ENCODE data around the gene SUPT5H.

The SUPT5H gene

DNA sequence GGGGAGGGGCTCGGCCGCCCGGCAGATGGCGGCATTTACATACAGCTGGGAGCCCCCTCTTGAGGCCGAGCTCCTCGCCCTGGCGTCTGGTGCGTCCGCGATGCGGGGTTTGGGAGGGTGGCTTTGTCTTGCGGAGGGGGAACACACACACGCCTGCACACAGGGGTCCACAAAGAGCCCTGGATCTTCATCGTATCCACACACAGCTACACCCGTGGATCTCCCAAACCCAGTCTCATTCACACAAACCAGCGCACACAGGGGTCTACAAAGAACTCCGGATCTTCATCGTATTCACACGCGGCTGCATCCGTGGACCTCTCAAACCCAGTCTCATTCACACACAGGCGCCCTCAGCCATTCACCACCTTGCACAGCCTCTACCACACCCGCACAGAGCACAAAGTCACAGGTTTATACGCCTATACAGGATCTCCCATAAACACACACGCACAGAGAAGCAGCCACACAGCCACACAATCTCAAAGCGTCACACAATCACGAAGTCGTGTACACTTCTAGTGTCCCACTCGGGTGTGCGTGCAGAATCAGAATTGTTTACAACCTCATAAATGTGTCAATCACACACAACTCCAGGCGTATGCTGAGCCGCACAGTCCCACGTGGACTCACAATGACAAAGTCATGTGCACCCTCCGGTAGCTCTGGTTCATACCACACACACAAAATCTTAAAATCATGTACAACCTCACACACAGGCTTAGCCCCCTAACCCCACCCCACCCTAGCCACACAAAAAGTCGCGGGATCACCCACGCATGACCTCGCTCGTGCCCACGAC lies 52.8 kb downstream of the SUPT5H start:
- DNase-seq (ENCODE audit: low spot score): no peak

DNA sequence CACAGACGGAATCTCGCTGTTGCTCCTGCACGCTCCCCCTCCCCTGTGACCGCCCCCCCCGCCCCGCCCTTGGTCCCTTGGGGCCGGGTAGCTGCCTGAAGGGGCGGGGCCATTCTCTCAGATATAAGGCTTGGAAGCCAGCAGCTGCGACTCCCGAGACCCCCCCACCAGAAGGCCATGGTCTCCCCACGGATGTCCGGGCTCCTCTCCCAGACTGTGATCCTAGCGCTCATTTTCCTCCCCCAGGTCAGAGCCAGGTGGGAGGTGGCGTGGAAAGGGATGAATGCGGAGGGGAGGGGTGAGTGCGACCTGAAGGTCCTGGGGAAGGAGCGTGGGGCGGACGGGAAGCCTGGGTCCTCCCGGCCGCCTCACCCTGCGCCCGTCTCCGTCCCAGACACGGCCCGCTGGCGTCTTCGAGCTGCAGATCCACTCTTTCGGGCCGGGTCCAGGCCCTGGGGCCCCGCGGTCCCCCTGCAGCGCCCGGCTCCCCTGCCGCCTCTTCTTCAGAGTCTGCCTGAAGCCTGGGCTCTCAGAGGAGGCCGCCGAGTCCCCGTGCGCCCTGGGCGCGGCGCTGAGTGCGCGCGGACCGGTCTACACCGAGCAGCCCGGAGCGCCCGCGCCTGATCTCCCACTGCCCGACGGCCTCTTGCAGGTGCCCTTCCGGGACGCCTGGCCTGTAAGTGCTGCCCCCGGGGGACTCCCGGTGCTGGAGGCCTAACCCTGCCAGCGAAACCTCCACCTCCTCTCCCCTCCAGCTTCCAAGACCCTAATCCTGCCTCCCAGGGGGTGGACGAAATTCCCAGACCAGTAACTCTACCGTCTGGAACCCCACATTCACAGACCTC lies 53.6 kb downstream of the SUPT5H start, which contains the start of gene DLL3:
TSS of gene DLL3 (plus strand) at position 150 of the 845 bp plus-strand sequence. CDS start at position 178, 28 bp downstream.
- DNase-seq (ENCODE audit: low spot score): no peak

GRCh38 chr19:39499932-39500331 lies 54.5 kb downstream of the SUPT5H start:
- DNase-seq (ENCODE audit: low spot score): no peak

GRCh38 chr19:39500543-39500942 lies 55.2 kb downstream of the SUPT5H start:
- DNase-seq (ENCODE audit: low spot score): no peak

DNA sequence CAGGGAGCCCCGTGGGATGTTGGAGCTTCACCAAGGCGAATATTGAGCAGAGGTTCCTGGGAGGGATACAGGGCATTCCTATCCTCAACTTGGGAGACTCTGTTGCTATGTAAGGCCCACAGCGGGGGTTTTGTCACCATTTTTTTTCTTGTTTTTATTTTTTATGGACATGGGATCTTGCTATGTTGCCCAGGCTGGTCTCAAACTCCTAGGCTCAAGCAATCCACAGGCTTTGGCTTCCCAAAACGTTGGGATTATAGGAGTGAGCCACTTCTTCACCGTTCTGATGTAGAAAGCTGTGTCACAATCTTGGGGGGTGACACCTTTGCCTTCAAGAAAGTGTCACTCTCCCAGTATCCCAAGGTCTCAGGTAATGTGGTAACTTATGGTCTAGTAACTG lies 56.0 kb downstream of the SUPT5H start:
- no peak for DNase-seq (ENCODE audit: low spot score)

DNA sequence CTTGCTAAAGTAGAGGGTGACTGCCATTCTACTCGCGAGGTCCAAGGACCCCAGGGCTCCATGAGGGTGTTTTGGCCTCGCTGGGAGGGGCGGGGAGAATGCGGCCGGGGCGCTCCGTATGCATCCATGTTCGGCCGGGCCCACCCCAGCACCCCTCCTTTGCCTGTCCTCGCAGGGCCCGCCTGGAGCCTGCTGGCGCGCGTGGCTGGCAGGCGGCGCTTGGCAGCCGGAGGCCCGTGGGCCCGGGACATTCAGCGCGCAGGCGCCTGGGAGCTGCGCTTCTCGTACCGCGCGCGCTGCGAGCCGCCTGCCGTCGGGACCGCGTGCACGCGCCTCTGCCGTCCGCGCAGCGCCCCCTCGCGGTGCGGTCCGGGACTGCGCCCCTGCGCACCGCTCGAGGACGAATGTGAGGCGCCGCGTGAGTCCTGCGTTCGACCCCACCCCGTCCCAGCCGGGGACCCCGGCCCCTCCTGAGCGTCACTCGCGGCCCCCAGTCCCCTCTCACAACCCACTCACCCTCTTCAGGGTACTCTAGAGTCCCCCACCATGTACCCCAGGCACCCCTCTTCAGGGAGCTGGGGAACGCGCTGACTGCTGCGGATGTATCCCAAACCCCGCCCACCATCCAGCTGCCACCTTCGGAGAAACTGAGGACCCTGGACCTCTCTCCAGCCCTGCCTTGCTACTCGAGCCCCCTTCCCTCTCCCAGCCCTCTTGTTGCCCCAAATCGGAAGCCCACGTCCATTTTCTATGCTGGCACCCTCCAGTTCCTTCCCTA lies 57.4 kb downstream of the SUPT5H start:
- peak; percentile 92 for DNase-seq (ENCODE audit: low spot score)

DNA sequence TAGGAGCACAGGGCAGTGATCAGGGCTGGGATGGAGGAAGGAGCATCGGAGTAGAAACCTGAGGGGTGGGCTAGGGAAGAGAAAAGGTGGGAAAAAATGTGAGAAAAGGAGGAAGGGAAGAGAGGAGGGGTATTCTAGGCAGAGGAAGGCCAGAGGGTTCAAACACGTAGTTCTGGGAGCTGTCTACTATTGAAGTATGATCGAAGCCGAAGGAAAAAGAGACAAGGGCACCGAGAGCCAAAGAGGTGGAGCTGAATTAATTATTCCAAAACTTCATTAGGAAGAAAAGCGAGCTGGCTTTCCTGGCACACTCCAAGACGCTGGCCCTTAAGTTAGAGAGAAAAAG lies 61.2 kb downstream of the SUPT5H start:
- DNase-seq (ENCODE audit: low spot score): no peak

GRCh38 chr19:39506944-39507714 lies 61.7 kb downstream of the SUPT5H start:
- peak; percentile 90 for DNase-seq (ENCODE audit: low spot score)

GRCh38 chr19:39507715-39508364 lies 62.5 kb downstream of the SUPT5H start:
- no peak for DNase-seq (ENCODE audit: low spot score)

DNA sequence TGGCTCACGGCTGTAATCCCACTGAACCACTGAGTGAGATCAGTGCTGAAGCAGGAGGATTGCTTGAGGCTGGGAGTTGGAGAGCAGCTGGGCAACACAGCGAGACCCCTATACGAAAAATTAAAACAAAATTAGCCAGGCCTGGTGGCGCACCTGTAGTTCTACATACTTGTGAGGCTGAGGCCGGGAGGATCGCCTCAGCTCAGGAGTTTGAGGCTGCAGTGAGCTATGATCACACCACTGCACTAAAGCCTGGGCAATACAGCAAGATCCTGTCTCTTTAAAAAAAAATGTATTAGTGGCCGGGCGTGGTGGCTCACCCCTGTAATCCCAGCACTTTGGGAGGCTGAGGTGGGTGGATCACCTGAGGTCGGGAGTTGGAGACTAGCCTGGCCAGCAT lies 63.2 kb downstream of the SUPT5H start:
- no peak for DNase-seq (ENCODE audit: low spot score)

- DNase-seq (ENCODE audit: low spot score): no peak
These were observed 63.9 kb downstream of the SUPT5H start for GRCh38 chr19:39509233-39509632.

GRCh38 chr19:39512988-39513387 lies 67.6 kb downstream of the SUPT5H start:
- no peak for DNase-seq (ENCODE audit: low spot score)

GRCh38 chr19:39514840-39515550 lies 69.6 kb downstream of the SUPT5H start, which contains the start of gene SELENOV:
Gene SELENOV, plus strand, starts transcription at chr19:39515139. Its CDS starts 74 bp downstream, at chr19:39515213.
- no peak for DNase-seq (ENCODE audit: low spot score)

- no peak for DNase-seq (ENCODE audit: low spot score)
These were observed 70.3 kb downstream of the SUPT5H start for GRCh38 chr19:39515551-39516191.

DNA sequence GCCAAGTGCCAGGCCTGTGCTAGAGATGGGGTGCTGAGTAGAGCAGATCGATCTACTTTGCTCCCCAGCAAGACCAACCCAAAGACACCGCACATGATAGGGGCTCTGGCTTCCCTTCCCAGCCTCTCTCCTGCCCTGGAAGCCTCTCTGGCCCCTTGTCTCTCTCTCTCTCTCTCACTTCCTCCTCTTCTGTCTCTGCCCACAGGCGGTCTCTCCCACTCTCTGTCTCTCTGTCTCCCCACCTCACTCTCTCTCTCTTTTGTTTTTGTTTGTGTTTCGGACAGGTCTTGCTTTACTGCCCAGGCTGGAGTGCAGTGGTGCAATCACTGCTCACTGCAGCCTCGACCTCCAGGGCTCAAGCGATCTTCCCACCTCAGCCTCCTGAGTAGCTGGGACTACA lies 70.9 kb downstream of the SUPT5H start:
- DNase-seq (ENCODE audit: low spot score): no peak

DNA sequence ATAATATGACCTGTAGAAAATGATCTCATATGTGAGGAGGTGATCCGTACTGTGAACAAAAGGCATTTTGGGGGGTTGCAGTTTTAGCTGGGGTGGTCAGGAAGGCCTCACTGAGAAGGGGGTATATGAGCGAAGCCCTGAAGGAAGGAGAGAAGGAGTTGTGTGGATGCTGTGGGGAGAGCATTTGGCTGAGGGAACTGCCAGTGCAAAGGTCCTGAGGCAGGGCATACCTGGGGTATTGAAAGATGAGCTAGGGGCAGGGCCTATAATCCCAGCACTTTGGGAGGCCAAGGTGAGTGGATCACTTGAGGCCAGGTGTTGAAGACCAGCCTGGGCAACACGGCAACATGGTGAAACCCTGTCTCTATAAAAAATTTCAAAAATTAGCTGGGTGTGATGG lies 72.0 kb downstream of the SUPT5H start:
- no peak for DNase-seq (ENCODE audit: low spot score)

- no peak for DNase-seq (ENCODE audit: low spot score)
These were observed 73.1 kb downstream of the SUPT5H start for GRCh38 chr19:39518458-39518857.

- no peak for DNase-seq (ENCODE audit: low spot score)
These were observed 73.6 kb downstream of the SUPT5H start for GRCh38 chr19:39518975-39519374.

DNA sequence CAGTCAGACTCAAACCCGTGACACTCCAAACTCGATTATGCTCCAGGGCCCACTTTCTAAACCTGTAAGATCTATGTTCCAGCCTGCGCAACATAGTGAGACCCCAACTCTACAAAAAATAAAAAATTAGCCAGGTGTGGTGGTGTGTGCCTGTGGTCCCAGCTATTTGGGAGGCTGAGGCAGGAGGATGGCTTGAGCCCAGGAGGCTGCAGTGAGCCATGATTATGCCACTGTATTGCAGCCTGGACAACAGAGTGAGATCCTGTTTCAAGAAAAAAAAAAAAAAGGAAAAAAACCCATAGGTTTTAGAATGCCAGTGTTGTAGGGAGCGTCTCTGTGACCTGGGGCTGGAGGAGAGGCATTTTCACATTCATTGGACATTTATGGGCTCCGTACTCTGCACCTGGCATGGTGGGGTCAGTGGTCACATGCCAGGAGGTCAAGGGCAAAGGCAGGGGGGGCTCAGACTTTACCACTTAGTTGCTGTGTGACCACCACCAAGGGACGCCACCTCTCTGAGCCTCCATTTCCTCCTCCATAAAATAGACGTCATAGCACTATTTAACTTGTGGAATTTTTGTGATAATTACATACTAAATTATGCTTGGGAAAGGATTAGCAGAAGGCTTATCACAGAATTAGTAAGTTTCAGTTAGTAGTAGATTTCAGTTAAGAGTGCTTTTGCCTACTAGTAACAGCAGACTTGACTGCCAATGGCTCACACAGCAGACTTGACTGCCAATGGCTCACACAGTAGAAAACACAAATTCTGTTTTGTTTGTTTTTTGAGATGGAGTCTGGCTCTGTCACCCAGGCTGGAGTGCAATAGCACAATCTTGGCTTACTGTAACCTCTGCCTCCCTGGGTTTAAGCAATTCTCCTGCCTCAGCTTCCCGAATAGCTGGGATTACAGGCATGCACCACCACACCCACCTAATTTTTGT lies 75.4 kb downstream of the SUPT5H start:
- no peak for DNase-seq (ENCODE audit: low spot score)

Data from germinal center (tissue), 1 donor.